GM23338 (cell line): ENCODE results near the gene SUMF1.

ENCODE experiments used
- CTCF ChIP-seq, 2 experiments: fragments of 200-600 bp in 1 of 2; sonication (generic) in 1 of 2; conservative IDR thresholded peaks; 2 replicates each; pipeline versions ENCODE4 v1.5.1 to v1.6.1; 2016 to 2017; ENCODE audit warnings: antibody characterized with exemption in 2 of 2, low read depth in 2 of 2, mild to moderate bottlenecking in 2 of 2, moderate library complexity in 1 of 2
- POLR2AphosphoS5 ChIP-seq: IDR thresholded peaks from 2 replicates; pipeline ENCODE4 v1.6.1; 2016; ENCODE audit warnings: antibody characterized with exemption, low read depth

DNA sequence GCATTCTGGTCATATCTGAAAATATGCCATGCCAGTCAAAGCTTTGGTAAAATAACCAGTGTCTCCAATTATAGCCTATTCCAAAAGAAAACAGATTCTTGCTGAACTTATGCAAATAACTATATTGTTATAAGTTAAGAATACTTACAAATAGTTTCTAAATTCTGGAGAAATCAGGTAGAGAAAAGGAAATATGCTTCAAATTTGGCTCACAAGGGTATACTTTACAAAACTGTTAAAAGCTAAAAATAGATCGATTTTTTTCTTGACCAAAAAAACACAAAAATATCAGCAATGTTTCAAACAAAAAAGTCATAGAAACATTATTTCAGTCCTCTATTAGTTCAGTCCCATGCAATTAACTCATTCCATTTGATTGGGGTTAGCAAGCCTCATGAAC, 140.2 kb downstream of the SUMF1 start:
- TF ChIP-seq CTCF (conservative IDR thresholded peaks at IDR 0.05; ENCODE audit: low read depth in 2 of 2): no peak
- TF ChIP-seq POLR2AphosphoS5: no peak
